GM23338 (cell line): Measurements from ENCODE around the gene FAM89B. TPM values are rescaled to one million over a fixed set of nuclear protein-coding genes. Genes with fewer than 3 reads are reported as not detected.

ENCODE experiments used
- ATAC-seq: fragments of 200-7000 bp; cut with Tn5 transposase; 3 replicates; pipeline ENCODE4 v1.9.1; 2020
- DNase-seq: peaks from one replicate; pipeline ENCODE4 v3.0.0-alpha.2; 2015; ENCODE audit warnings: low spot score
- H2AFZ ChIP-seq: fragments of 200-600 bp; sonication (generic); 2 replicates; pipeline ENCODE4 v1.8.0; 2016; ENCODE audit warnings: antibody characterized with exemption, mild to moderate bottlenecking, moderate library complexity
- H3F3A ChIP-seq: fragments of 200-600 bp; sonication (generic); replicated peaks from 2 replicates; pipeline ENCODE4 v1.8.0; 2017; ENCODE audit warnings: antibody characterized with exemption, mixed run types, low read depth
- H3K27ac ChIP-seq: fragments of 200-600 bp; sonication (generic); 2 replicates; pipeline ENCODE4 v1.6.1; 2016; ENCODE audit warnings: low read depth
- H3K27me3 ChIP-seq: fragments of 200-600 bp; sonication (generic); 2 replicates; pipeline ENCODE4 v1.8.0; 2016; ENCODE audit warnings: mild to moderate bottlenecking, mixed run types, moderate library complexity; ENCODE audit not compliant: insufficient read depth
- H3K36me3 ChIP-seq: fragments of 200-600 bp; sonication (generic); 2 replicates; pipeline ENCODE4 v1.8.0; 2016; ENCODE audit warnings: mild to moderate bottlenecking; ENCODE audit not compliant: insufficient read depth
- H3K4me1 ChIP-seq: fragments of 200-600 bp; sonication (generic); 2 replicates; pipeline ENCODE4 v1.8.0; 2016; ENCODE audit warnings: mild to moderate bottlenecking, moderate library complexity; ENCODE audit not compliant: insufficient read depth
- H3K4me2 ChIP-seq: fragments of 200-600 bp; sonication (generic); 2 replicates; pipeline ENCODE4 v1.7.1; 2017; ENCODE audit warnings: mixed run types
- H3K4me3 ChIP-seq: fragments of 200-600 bp; sonication (generic); 2 replicates; pipeline ENCODE4 v1.6.1; 2016; ENCODE audit warnings: mixed run types
- H3K79me2 ChIP-seq: fragments of 200-600 bp; sonication (generic); replicated peaks from 2 replicates; pipeline ENCODE4 v1.8.0; 2017; ENCODE audit warnings: mild to moderate bottlenecking; ENCODE audit not compliant: insufficient read depth
- H3K9me2 ChIP-seq: fragments of 200-600 bp; sonication (generic); 2 replicates; pipeline ENCODE4 v1.8.0; 2017; ENCODE audit not compliant: insufficient read depth
- H4K20me1 ChIP-seq: fragments of 200-600 bp; sonication (generic); replicated peaks from 2 replicates; pipeline ENCODE4 v1.8.0; 2017; ENCODE audit warnings: mild to moderate bottlenecking; ENCODE audit not compliant: insufficient read depth
- H3K27ac Mint-ChIP-seq: 2 replicates; pipeline ENCODE4 v1.8.0; 2020; ENCODE audit warnings: inconsistent platforms, mild to moderate bottlenecking, moderate library complexity, mixed read lengths
- H3K27me3 Mint-ChIP-seq: 3 replicates; pipeline ENCODE4 v1.8.0; 2022; ENCODE audit warnings: low read depth, mild to moderate bottlenecking, moderate library complexity, mixed read lengths, inconsistent platforms; ENCODE audit not compliant: insufficient read depth, poor library complexity
- H3K36me3 Mint-ChIP-seq: 3 replicates; pipeline ENCODE4 v1.8.0; 2021; ENCODE audit warnings: low read depth, mild to moderate bottlenecking, inconsistent platforms, moderate library complexity, mixed read lengths
- H3K4me1 Mint-ChIP-seq: 3 replicates; pipeline ENCODE4 v1.8.0; 2020; ENCODE audit warnings: mild to moderate bottlenecking, inconsistent platforms, mixed read lengths
- H3K4me3 Mint-ChIP-seq: 3 replicates; pipeline ENCODE4 v1.8.0; 2021; ENCODE audit warnings: moderate library complexity, mild to moderate bottlenecking, inconsistent platforms, mixed read lengths
- H3K9me3 Mint-ChIP-seq: 3 replicates; pipeline ENCODE4 v1.8.0; 2020; ENCODE audit warnings: moderate library complexity, mild to moderate bottlenecking, inconsistent platforms, mixed read lengths
- CREB1 ChIP-seq: fragments of 250-450 bp; sonication (Bioruptor Pico); IDR thresholded peaks from 2 replicates; pipeline ENCODE4 v1.5.0; 2020; ENCODE audit warnings: low read depth, mild to moderate bottlenecking, moderate library complexity
- CTCF ChIP-seq, 2 experiments: fragments of 200-600 bp in 1 of 2; sonication (generic) in 1 of 2; conservative IDR thresholded peaks; 2 replicates each; pipeline versions ENCODE4 v1.5.1 to v1.6.1; 2016 to 2017; ENCODE audit warnings: antibody characterized with exemption in 2 of 2, low read depth in 2 of 2, mild to moderate bottlenecking in 2 of 2, moderate library complexity in 1 of 2
- EZH2 ChIP-seq: fragments of 200-600 bp; sonication (generic); IDR thresholded peaks from one replicate; pipeline ENCODE4 v1.8.0; 2017; ENCODE audit warnings: antibody characterized with exemption, mild to moderate bottlenecking, low read depth; ENCODE audit not compliant: unreplicated experiment
- JUNB ChIP-seq: IDR thresholded peaks from one replicate; pipeline ENCODE4 v1.6.1; 2016; ENCODE audit warnings: antibody characterized with exemption; ENCODE audit not compliant: unreplicated experiment
- NANOG ChIP-seq: IDR thresholded peaks from 2 replicates; pipeline ENCODE4 v1.6.1; 2016; ENCODE audit warnings: antibody characterized with exemption, borderline replicate concordance
- POLR2AphosphoS5 ChIP-seq: IDR thresholded peaks from 2 replicates; pipeline ENCODE4 v1.6.1; 2016; ENCODE audit warnings: antibody characterized with exemption, low read depth
- REST ChIP-seq: IDR thresholded peaks from one replicate; pipeline ENCODE4 v1.6.1; 2018; ENCODE audit warnings: antibody characterized with exemption; ENCODE audit not compliant: unreplicated experiment
- STAT1 ChIP-seq: IDR thresholded peaks from one replicate; pipeline ENCODE4 v1.6.1; 2016; ENCODE audit warnings: antibody characterized with exemption; ENCODE audit not compliant: unreplicated experiment
- ZNF331 ChIP-seq: fragments of 250-450 bp; sonication (Bioruptor Pico); IDR thresholded peaks from 2 replicates; pipeline ENCODE4 v1.5.0; 2020; ENCODE audit warnings: low read depth, mild to moderate bottlenecking, moderate library complexity
- ZNF462 ChIP-seq: fragments of 250-450 bp; sonication (Bioruptor Pico); IDR thresholded peaks from 2 replicates; pipeline ENCODE4 v1.5.0; 2020; ENCODE audit warnings: mild to moderate bottlenecking, moderate library complexity
- polyA plus RNA-seq: library from polyadenylated mRNA; unstranded; fragments of >200 nt; fragmentation: Nextera tagmentation; extraction: Ambion mirVana; gene quantifications from 2 replicates; pipeline ENCODE4 v1.2.1, GENCODE V29; 2016
- total RNA-seq: library from RNA; depleted of rRNA; stranded (reverse); fragments of >200 nt; shearing (Covaris generic); gene quantifications from 2 replicates; pipeline ENCODE4 v1.2.3, GENCODE V29; 2014

The FAM89B gene
- total and polyA plus RNA-seq, 2 experiments from 2014 or later, result 13.0 to 18.2 TPM

- TF ChIP-seq CTCF (conservative IDR thresholded peaks at IDR 0.05; ENCODE audit: low read depth in 2 of 2) (no peak), CREB1 (CRISPR knock-in tag) (no peak), REST (no peak), ZNF331 (CRISPR knock-in tag) (no peak), EZH2 (no peak), NANOG (no peak), JUNB (no peak)
Measured at GRCh38 chr11:65573391-65574079, 1.2 kb downstream of the FAM89B start (continued).

- H3K27me3 ChIP-seq, result peaks cover 43% of the 10 kb centered on the region
- peak; percentile 92 for DNase-seq
- no peaks in the 10 kb centered on the region for H3K36me3 ChIP-seq
- Mint-ChIP-seq H3K4me1 (peaks cover 47% of the 10 kb centered on the region), H3K36me3 (peaks cover 9% of the 10 kb centered on the region), H3K4me3 (peak overlapping the region; percentile 77), H3K27me3 (peaks cover 45% of the 10 kb centered on the region), H3K9me3 (no peaks in the 10 kb centered on the region), H3K27ac (no peak overlapping the region)
- H2AFZ ChIP-seq, result no peak overlapping the region
- H3K4me1 ChIP-seq, result peaks cover 24% of the 10 kb centered on the region
- H3K27ac ChIP-seq, result no peak overlapping the region
- ATAC-seq, result peak; percentile 40
- peaks cover 8% of the 10 kb centered on the region for H3K79me2 ChIP-seq
- no peaks in the 10 kb centered on the region for H3K9me2 ChIP-seq
- peak overlapping the region; percentile 82 for H3K4me2 ChIP-seq
- H3F3A ChIP-seq, result peaks cover 39% of the 10 kb centered on the region
- peaks cover 10% of the 10 kb centered on the region for H4K20me1 ChIP-seq
- peak overlapping the region; percentile 57 for H3K4me3 ChIP-seq
- TF ChIP-seq POLR2AphosphoS5 (peak; percentile 26; the same call in 1 of the 2 replicates), NANOG (no peak), STAT1 (no peak), JUNB (no peak), ZNF462 (CRISPR knock-in tag) (no peak), EZH2 (no peak)
Measured at GRCh38 chr11:65574109-65574810, 1.9 kb downstream of the FAM89B start.
